GM21723 (cell line): ENCODE measurements around the gene ZNF750.

ENCODE experiments used
- ATAC-seq: cut with Tn5 transposase; IDR thresholded peaks from one replicate; pipeline ENCODE4 v1.9.1; 2021; ENCODE audit warnings: mild to moderate bottlenecking, moderate library complexity; ENCODE audit not compliant: unreplicated experiment

The ZNF750 gene

GRCh38 chr17:82873521-82873920, 33.7 kb upstream of the ZNF750 start:
- no peak for ATAC-seq

GRCh38 chr17:82872591-82873520, 33.0 kb upstream of the ZNF750 start:
- ATAC-seq, result no peak

- no peak for ATAC-seq
These were observed 32.1 kb upstream of the ZNF750 start for GRCh38 chr17:82871776-82872561.

- ATAC-seq, result peak; percentile 71
These were observed 31.4 kb upstream of the ZNF750 start for GRCh38 chr17:82871056-82871775.

- ATAC-seq, result no peak
These were observed 30.7 kb upstream of the ZNF750 start for GRCh38 chr17:82870541-82870940.

- no peak for ATAC-seq
These were observed 30.3 kb upstream of the ZNF750 start for GRCh38 chr17:82870091-82870491.

- no peak for ATAC-seq
These were observed 29.7 kb upstream of the ZNF750 start for GRCh38 chr17:82869536-82869935.

- ATAC-seq, result no peak
These were observed 28.9 kb upstream of the ZNF750 start for GRCh38 chr17:82868715-82869131.

- no peak for ATAC-seq
These were observed 28.0 kb upstream of the ZNF750 start for GRCh38 chr17:82867763-82868325.

GRCh38 chr17:82866590-82867191, 26.9 kb upstream of the ZNF750 start:
- ATAC-seq, result no peak

- no peak for ATAC-seq
These were observed 26.1 kb upstream of the ZNF750 start for GRCh38 chr17:82865774-82866395.

GRCh38 chr17:82865274-82865673, 25.5 kb upstream of the ZNF750 start:
- no peak for ATAC-seq

GRCh38 chr17:82864713-82865248, 25.0 kb upstream of the ZNF750 start:
- ATAC-seq, result no peak

GRCh38 chr17:82863941-82864712, 24.3 kb upstream of the ZNF750 start:
- ATAC-seq, result peak; percentile 68

GRCh38 chr17:82863383-82863940, 23.6 kb upstream of the ZNF750 start:
- ATAC-seq, result no peak

GRCh38 chr17:82862737-82863382, 23.0 kb upstream of the ZNF750 start:
- ATAC-seq, result no peak

GRCh38 chr17:82862191-82862590, 22.4 kb upstream of the ZNF750 start:
- no peak for ATAC-seq

- no peak for ATAC-seq
These were observed 21.6 kb upstream of the ZNF750 start for GRCh38 chr17:82861393-82861775.
